ENCODE measurements around the gene SIK3.
A peak's percentile ranks its signal among the peaks of the same experiment; 100 is the strongest.
"Not testable (repeated sequence)": the region's sequence is repeated elsewhere in the genome, so short reads cannot be mapped to it uniquely, and the experiment has no call there.

SIK3 gene

GRCh38 chr11:116837231-116838091 lies 260.8 kb downstream of the SIK3 start, which contains the start of gene APOA1:
Gene APOA1, minus strand, starts transcription at chr11:116837622. Its CDS starts 235 bp downstream, at chr11:116837387.
- peak; percentile 82 for DNase-seq (ENCODE audit: low spot score)

DNA sequence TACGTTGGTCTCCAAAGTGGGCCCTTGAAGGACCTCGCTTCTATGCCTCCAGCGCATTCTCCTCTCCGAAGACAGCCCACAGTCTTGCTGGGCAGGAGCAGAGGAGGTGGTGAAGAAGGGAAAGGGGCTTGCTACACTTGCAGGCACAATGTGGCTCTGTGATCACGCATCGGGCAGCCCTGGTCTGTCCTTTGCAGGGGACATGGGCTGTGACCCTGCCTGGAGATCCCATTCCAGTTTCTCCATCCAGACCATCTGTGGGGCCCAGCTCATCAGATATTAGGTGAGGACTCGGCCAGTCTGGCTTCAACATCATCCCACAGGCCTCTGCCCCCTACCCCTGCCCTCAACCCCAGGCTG lies 261.6 kb downstream of the SIK3 start:
- no peak for DNase-seq (ENCODE audit: low spot score)

GRCh38 chr11:116835791-116836631 lies 262.2 kb downstream of the SIK3 start:
- no peak for DNase-seq (ENCODE audit: low spot score)

DNA sequence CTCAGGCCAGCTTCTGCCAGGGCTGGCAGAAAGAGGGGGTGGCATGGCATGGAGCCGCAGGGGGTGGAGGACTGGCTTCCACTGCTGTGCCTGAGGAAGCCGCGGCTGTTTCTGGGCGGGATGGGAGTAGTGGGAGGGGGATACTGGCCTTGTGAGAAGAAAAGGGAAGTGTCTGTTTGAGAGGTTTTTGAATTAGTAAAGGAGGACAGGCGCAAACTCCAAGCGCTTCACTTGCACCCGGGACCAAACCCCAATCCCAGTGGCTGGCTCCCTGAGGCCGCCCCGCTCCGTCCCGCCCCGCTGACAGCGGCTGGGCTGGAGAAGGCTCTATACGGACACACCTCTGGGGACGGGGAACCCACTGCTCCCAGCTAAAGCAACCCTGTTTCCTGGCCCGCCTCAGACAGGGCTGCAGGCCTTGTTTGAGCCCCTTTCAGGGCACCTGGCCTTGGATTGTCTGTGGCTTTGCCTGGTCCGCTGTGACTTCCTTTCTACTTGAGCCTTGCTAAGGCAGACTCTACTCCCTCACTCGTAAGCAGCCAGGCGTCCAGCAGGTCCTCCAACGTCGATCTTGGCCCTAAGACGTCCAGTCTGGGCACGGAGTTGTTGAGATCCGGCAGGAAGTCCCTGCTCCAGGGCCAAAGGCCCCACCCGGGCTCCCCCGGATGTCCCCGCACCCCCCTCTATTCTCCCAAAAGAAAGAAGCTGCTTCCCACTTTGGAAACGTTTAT lies 263.0 kb downstream of the SIK3 start:
- no peak for DNase-seq (ENCODE audit: low spot score)

GRCh38 chr11:116834535-116835041 lies 263.6 kb downstream of the SIK3 start:
- not testable (repeated sequence) for DNase-seq (ENCODE audit: low spot score)

GRCh38 chr11:116833816-116834534 lies 264.3 kb downstream of the SIK3 start:
- no peak for DNase-seq (ENCODE audit: low spot score)

- DNase-seq (ENCODE audit: low spot score): no peak
These were observed 264.8 kb downstream of the SIK3 start for GRCh38 chr11:116833491-116833815.

GRCh38 chr11:116832350-116833290 lies 265.6 kb downstream of the SIK3 start:
- peak; percentile 84 for DNase-seq (ENCODE audit: low spot score)

DNA sequence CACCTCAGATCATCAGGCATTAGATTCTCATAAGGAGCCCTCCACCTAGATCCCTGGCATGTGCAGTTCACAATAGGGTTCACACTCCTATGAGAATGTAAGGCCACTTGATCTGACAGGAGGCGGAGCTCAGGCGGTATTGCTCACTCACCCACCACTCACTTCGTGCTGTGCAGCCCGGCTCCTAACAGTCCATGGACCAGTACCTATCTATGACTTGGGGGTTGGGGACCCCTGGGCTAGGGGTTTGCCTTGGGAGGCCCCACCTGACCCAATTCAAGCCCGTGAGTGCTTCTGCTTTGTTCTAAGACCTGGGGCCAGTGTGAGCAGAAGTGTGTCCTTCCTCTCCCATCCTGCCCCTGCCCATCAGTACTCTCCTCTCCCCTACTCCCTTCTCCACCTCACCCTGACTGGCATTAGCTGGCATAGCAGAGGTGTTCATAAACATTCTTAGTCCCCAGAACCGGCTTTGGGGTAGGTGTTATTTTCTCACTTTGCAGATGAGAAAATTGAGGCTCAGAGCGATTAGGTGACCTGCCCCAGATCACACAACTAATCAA lies 266.4 kb downstream of the SIK3 start:
- DNase-seq (ENCODE audit: low spot score): no peak

DNA sequence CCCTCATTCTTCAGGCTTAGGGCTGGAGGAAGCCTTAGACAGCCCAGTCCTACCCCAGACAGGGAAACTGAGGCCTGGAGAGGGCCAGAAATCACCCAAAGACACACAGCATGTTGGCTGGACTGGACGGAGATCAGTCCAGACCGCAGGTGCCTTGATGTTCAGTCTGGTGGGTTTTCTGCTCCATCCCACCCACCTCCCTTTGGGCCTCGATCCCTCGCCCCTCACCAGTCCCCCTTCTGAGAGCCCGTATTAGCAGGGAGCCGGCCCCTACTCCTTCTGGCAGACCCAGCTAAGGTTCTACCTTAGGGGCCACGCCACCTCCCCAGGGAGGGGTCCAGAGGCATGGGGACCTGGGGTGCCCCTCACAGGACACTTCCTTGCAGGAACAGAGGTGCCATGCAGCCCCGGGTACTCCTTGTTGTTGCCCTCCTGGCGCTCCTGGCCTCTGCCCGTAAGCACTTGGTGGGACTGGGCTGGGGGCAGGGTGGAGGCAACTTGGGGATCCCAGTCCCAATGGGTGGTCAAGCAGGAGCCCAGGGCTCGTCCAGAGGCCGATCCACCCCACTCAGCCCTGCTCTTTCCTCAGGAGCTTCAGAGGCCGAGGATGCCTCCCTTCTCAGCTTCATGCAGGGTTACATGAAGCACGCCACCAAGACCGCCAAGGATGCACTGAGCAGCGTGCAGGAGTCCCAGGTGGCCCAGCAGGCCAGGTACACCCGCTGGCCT lies 267.9 kb downstream of the SIK3 start:
- no peak for DNase-seq (ENCODE audit: low spot score)

DNA sequence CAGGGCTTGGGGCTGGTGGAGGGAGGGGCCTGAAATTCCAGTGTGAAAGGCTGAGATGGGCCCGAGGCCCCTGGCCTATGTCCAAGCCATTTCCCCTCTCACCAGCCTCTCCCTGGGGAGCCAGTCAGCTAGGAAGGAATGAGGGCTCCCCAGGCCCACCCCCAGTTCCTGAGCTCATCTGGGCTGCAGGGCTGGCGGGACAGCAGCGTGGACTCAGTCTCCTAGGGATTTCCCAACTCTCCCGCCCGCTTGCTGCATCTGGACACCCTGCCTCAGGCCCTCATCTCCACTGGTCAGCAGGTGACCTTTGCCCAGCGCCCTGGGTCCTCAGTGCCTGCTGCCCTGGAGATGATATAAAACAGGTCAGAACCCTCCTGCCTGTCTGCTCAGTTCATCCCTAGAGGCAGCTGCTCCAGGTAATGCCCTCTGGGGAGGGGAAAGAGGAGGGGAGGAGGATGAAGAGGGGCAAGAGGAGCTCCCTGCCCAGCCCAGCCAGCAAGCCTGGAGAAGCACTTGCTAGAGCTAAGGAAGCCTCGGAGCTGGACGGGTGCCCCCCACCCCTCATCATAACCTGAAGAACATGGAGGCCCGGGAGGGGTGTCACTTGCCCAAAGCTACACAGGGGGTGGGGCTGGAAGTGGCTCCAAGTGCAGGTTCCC lies 268.6 kb downstream of the SIK3 start, which contains the start of gene APOC3:
APOC3 (plus strand) TSS at position 383 of the 659 bp plus-strand sequence. CDS start 676 bp downstream, outside the sequence.
- DNase-seq (ENCODE audit: low spot score): peak; percentile 52

- DNase-seq (ENCODE audit: low spot score): peak; percentile 57
These were observed 269.4 kb downstream of the SIK3 start for GRCh38 chr11:116828632-116829524.

- no peak for DNase-seq (ENCODE audit: low spot score)
These were observed 270.8 kb downstream of the SIK3 start for GRCh38 chr11:116827461-116827860.

DNA sequence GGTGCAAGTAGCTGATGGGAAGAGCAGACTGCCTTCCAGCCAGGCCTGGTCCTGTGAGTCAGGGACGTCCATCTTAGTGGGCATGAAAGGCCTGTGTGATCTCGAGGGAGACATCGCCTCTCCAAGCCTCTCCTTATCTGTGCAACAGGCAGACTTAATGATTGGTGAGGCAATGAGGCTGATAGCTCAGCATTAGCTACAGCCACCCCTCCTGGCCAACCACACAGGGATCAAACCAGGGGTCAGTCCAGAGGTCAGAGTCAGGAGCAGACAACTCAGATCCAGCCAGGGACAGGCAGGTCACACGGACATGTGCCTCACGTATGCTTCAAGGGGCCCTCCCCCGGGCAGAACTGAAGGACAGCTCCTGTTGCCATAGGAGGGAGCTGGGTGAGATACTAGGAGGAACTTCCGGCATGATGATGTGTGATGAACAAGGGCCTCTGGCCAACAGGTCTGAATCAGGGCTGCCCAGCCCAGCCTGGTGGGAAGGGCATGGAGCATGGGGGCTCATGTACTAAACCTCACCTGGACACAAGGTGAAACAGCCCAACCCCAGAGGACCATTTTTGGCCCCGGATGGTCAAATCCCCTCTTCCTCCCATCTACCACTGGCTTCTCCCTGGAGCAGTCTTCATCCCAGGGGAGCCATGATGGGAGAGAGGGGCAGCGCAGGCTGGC lies 271.3 kb downstream of the SIK3 start:
- DNase-seq (ENCODE audit: low spot score): peak; percentile 63

DNA sequence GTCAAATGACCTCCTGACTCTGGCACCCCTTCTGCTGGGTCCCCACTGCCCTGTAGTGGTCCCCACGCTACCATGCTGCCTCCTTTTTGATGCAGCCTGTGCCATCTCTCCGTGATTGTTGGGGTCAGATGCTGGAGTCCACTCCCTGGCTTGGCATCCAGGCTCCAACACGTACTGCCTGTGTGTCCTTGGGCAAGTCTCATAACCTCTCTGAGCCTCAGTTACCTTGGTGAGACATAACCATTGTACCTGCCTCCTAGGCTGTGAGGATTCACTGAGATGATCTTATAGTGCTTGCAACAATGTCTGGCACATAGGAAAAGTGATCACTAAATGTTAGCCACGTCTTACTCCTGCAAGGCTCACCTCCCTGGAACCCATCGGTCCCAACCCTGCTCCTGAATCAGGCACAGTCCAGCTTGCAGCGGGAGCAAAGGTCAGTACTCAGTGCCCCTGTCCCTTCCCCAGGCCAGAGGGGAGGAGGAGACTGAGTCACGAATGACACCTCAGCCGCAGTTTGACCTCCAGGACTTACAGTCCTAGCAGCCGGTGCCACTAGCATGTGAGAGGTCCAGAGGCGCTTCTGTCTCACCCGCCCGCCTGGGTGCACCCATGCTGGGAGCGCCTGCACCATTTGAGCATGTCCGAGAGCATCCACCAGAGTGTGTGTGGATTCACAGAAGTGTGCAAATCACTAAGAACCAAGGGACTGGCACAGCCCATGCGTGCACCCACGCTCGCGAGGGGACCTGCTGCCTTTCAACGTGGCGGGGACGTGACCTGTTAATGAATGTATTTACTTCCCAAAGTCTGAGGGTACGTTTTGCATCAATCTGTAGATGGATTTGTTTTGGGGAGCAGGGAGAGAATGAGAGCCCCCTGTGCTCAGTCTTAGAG lies 272.1 kb downstream of the SIK3 start:
- DNase-seq (ENCODE audit: low spot score): no peak

DNA sequence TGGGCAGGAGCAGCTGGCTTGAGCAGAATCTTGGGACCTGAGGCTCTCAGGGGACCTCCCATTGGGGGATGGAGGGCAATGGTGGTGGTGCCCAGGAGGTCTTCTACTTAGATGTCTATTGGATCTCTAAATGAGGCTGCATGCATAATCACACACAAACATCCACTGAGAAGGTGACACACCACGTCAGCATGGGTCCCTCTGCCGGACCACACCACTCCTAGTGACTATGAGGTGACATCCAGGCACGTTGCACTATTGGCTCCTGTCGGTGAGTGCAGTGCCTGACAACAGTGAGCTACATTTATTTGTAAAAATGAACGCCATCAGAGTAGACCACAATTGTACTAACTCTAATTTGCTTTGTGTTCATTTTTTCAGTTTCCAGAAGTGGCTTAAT lies 272.8 kb downstream of the SIK3 start:
- no peak for DNase-seq (ENCODE audit: low spot score)
